Epithelial cell of proximal tubule (primary cell): ENCODE results near the gene CEP112. TPM values are rescaled to one million over a fixed set of nuclear protein-coding genes. Genes with fewer than 3 reads are reported as not detected.

Experiments used
- DNase-seq: peaks from one replicate; pipeline ENCODE4 v3.0.0-alpha.2; 2011; ENCODE audit warnings: low read depth
- H3K4me3 ChIP-seq: 2 replicates; pipeline ENCODE4 v1.5.1; 2011; ENCODE audit warnings: low read depth, mild to moderate bottlenecking, low read length
- CTCF ChIP-seq: conservative IDR thresholded peaks from 2 replicates; pipeline ENCODE4 v1.5.1; 2012; ENCODE audit warnings: low read depth, mild to moderate bottlenecking, low read length
- total RNA-seq: library from RNA; depleted of rRNA; stranded (reverse); fragments of >200 nt; gene quantifications from 2 replicates; pipeline ENCODE4 v1.2.3, GENCODE V29; 2015

Gene CEP112
- total RNA-seq, 1 donor from 2014 or later, result 4.7 TPM

DNA sequence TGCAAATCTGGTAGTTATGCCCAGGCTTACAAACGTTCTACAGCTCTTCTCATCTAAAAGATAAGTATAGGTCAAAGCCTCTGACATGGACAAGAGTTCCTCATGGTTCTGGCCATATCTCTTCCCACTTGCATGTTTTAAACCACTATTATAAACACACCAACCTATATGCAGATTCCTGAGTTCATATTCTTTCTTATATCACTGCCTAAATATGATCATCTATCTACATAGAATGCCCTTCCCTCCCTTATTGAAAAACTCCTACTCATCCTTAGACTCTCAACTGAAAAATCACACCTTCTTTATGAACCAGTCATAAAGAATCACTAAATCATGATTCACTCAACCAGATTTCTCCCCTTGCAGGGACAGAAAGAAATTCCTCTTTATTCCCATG, 128.2 kb downstream of the CEP112 start:
- DNase-seq, result no peak
- no peak overlapping the region for H3K4me3 ChIP-seq
- TF ChIP-seq CTCF, result no peak

- no peak for TF ChIP-seq CTCF
- no peak for DNase-seq
- no peak overlapping the region for H3K4me3 ChIP-seq
Measured at GRCh38 chr17:66056148-66056547, 135.8 kb downstream of the CEP112 start.

- no peak overlapping the region for H3K4me3 ChIP-seq
- no peak for DNase-seq
- no peak for TF ChIP-seq CTCF
Measured at GRCh38 chr17:66054242-66054641, 137.7 kb downstream of the CEP112 start.

- H3K4me3 ChIP-seq, result no peak overlapping the region
- DNase-seq, result no peak
- TF ChIP-seq CTCF, result no peak
Measured at GRCh38 chr17:66044083-66044482, 147.8 kb downstream of the CEP112 start.

- no peak for TF ChIP-seq CTCF
- H3K4me3 ChIP-seq, result no peak overlapping the region
- DNase-seq, result no peak
Measured at GRCh38 chr17:66043419-66043818, 148.5 kb downstream of the CEP112 start.

DNA sequence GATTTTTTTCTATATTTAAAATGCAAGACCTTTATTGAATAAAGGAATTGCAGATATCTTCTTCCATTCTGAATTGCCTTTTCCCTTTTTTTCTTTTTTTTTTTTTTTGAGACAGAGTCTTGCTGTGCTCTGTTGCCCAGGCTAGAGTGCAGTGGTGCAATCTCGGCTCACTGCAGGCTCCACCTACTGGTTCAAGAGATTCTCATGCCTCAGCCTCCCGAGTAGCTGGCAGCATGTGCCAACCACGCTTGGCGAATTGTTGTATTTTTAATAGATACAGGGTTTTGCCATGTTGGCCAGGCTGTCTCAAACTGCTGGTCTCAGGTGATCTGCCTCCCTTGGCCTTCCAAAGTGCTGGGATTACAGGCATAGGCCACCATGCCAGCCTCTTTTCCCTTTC, 151.5 kb downstream of the CEP112 start:
- no peak for DNase-seq
- peak; percentile 26 for TF ChIP-seq CTCF

DNA sequence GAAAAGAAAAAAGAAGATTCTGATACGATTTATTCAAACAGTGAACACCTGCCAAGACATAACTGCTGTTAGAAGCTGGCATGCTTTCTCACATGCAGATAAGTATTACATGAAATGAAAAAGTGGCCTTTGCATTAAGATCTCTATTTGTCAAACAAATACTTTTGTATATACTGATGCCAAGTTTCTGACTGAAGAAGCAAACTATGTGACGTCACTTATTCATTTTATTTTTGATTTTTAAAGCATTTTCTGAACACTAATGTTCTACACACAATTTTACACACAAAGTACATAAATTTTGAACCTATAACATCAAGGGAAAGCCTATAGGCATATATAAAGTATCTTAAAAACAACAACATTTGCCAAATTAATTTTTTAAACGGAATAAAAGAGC, 153.8 kb downstream of the CEP112 start:
- DNase-seq, result no peak
- no peak overlapping the region for H3K4me3 ChIP-seq
- no peak for TF ChIP-seq CTCF

More for the DNA sequence above, 151.5 kb downstream of the CEP112 start:
- H3K4me3 ChIP-seq, result no peak overlapping the region
